ENCODE data around the gene RFPL1.

The RFPL1 gene

GRCh38 chr22:29447906-29448305 lies 9.5 kb downstream of the RFPL1 start:
- Mint-ChIP-seq H3K27me3 (ENCODE audit: low read depth) (peaks cover 7% of the 10 kb centered on the region), H3K9me3 (no peaks in the 10 kb centered on the region), H3K4me1 (no peaks in the 10 kb centered on the region), H3K27ac (no peak overlapping the region), H3K36me3 (ENCODE audit: low read depth) (no peaks in the 10 kb centered on the region), H3K4me3 (no peak overlapping the region)
- no peak for TF ChIP-seq CTCF (IDR thresholded peaks at IDR 0.05; ENCODE audit: unreplicated experiment in 3 of 3)

GRCh38 chr22:29449296-29449875 lies 11.0 kb downstream of the RFPL1 start:
- H3K4me3 Mint-ChIP-seq = no peak overlapping the region
- no peak for TF ChIP-seq CTCF (IDR thresholded peaks at IDR 0.05; ENCODE audit: unreplicated experiment in 3 of 3)
- H3K27ac Mint-ChIP-seq = no peak overlapping the region
- no peaks in the 10 kb centered on the region for H3K9me3 Mint-ChIP-seq
- no peaks in the 10 kb centered on the region for H3K36me3 Mint-ChIP-seq (ENCODE audit: low read depth)
- H3K27me3 Mint-ChIP-seq (ENCODE audit: low read depth) = peaks cover 7% of the 10 kb centered on the region
- H3K4me1 Mint-ChIP-seq = peaks cover 1% of the 10 kb centered on the region

- Mint-ChIP-seq H3K4me1 (peaks cover 4% of the 10 kb centered on the region), H3K9me3 (no peaks in the 10 kb centered on the region), H3K27me3 (ENCODE audit: low read depth) (peaks cover 7% of the 10 kb centered on the region), H3K4me3 (no peak overlapping the region), H3K36me3 (ENCODE audit: low read depth) (no peaks in the 10 kb centered on the region), H3K27ac (peak overlapping the region in 1 of 3 experiments; percentile 34)
- TF ChIP-seq CTCF (IDR thresholded peaks at IDR 0.05; ENCODE audit: unreplicated experiment in 3 of 3) = no peak
Measured at GRCh38 chr22:29450222-29450621, 11.8 kb downstream of the RFPL1 start.

DNA sequence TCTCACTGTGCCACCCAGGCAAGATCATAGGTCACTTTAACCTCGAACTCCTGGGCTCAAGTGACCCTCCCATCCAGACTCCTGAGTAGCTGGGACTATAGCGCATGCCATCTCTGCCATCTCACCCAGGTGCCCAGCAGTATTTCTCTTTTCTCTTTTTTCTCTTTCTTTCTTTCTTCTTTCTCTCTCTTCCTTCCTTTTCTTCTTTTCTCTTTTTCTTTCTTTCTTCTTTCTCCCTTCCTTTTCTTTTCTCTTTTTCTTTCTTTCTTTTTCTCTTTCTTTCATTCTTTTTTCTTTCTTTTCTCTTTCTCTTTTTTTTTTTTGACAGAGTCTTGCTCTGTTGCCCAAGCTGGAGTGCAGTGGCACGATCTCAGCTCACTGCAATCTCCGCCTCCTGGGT lies 13.5 kb downstream of the RFPL1 start:
- H3K27me3 Mint-ChIP-seq (ENCODE audit: low read depth) = peaks cover 4% of the 10 kb centered on the region
- no peaks in the 10 kb centered on the region for H3K9me3 Mint-ChIP-seq
- H3K27ac Mint-ChIP-seq = no peak overlapping the region
- TF ChIP-seq CTCF (IDR thresholded peaks at IDR 0.05; ENCODE audit: unreplicated experiment in 3 of 3) = no peak
- H3K36me3 Mint-ChIP-seq (ENCODE audit: low read depth) = no peaks in the 10 kb centered on the region
- H3K4me3 Mint-ChIP-seq = no peak overlapping the region
- H3K4me1 Mint-ChIP-seq = peaks cover 14% of the 10 kb centered on the region

DNA sequence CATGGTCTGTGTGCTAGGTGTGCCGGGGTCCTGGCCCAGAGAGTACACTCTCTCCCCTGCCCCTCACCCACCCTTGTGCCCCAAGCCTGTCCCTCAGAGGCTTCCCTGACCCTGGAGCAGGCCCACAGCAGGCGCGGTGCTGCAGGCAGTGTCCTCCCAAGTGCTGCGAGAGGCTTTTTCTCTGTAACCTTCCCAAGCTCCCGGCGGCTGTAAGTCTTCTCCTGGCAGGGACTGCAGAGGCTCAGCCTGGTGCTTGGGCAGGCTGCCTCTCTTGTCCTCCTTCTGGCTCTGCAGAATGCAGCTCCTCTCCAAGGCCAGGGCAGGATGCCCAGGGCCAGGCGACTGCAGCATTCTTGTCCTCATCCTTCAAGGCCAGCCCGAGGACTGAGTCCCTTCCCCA lies 15.9 kb downstream of the RFPL1 start:
- TF ChIP-seq CTCF (IDR thresholded peaks at IDR 0.05; ENCODE audit: unreplicated experiment in 3 of 3) = no peak
- no peaks in the 10 kb centered on the region for H3K27me3 Mint-ChIP-seq (ENCODE audit: low read depth)
- H3K9me3 Mint-ChIP-seq = no peaks in the 10 kb centered on the region
- H3K27ac Mint-ChIP-seq = peak overlapping the region; percentile 63 to 86 (median 75)
- H3K4me3 Mint-ChIP-seq = no peak overlapping the region
- H3K4me1 Mint-ChIP-seq = peaks cover 23% of the 10 kb centered on the region
- H3K36me3 Mint-ChIP-seq (ENCODE audit: low read depth) = no peaks in the 10 kb centered on the region

GRCh38 chr22:29456211-29456671 lies 17.9 kb downstream of the RFPL1 start:
- TF ChIP-seq CTCF (IDR thresholded peaks at IDR 0.05; ENCODE audit: unreplicated experiment in 3 of 3) = no peak
- peaks cover 23% of the 10 kb centered on the region for H3K4me1 Mint-ChIP-seq
- no peaks in the 10 kb centered on the region for H3K9me3 Mint-ChIP-seq
- no peaks in the 10 kb centered on the region for H3K27me3 Mint-ChIP-seq (ENCODE audit: low read depth)
- H3K27ac Mint-ChIP-seq = peak overlapping the region; percentile 86 to 97 (median 95)
- H3K36me3 Mint-ChIP-seq (ENCODE audit: low read depth) = no peaks in the 10 kb centered on the region
- H3K4me3 Mint-ChIP-seq = peak overlapping the region in 1 of 3 experiments; percentile 8
